Measurements from ENCODE around the gene TBX19. TPM values are rescaled to one million over a fixed set of nuclear protein-coding genes. Genes with fewer than 3 reads are reported as not detected.

Gene TBX19
- total RNA-seq, 1 donor from 2014 or later = 1.3 TPM

DNA sequence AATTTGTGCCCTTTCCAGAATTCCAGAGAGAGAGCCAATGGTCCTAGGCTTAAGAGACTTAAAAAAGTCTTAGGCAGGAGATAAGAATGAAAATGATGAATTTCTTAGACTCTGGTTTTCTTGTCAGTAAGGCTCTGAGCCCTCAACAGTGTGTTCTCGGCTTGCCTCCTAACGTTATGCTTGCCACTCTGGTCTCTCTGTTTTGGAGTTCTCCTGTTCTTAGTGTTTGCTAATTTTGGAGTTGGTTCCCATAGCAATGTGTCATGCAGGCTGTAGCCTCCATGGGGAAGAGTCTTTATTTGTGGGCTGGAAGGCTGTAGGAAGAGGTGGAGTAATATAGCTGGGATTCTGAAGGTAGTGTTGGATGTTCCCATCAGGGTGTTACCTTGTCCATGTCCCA is 19.9 kb downstream of the TBX19 start:
- TF ChIP-seq, protein P1, sequence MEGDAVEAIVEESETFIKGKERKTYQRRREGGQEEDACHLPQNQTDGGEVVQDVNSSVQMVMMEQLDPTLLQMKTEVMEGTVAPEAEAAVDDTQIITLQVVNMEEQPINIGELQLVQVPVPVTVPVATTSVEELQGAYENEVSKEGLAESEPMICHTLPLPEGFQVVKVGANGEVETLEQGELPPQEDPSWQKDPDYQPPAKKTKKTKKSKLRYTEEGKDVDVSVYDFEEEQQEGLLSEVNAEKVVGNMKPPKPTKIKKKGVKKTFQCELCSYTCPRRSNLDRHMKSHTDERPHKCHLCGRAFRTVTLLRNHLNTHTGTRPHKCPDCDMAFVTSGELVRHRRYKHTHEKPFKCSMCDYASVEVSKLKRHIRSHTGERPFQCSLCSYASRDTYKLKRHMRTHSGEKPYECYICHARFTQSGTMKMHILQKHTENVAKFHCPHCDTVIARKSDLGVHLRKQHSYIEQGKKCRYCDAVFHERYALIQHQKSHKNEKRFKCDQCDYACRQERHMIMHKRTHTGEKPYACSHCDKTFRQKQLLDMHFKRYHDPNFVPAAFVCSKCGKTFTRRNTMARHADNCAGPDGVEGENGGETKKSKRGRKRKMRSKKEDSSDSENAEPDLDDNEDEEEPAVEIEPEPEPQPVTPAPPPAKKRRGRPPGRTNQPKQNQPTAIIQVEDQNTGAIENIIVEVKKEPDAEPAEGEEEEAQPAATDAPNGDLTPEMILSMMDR (conservative IDR thresholded peaks at IDR 0.05; ENCODE audit: low read depth, low read length) = no peak
- DNase-seq (ENCODE audit: low read depth) = no peak
- H3K4me3 ChIP-seq (ENCODE audit: low read depth, low read length) = no peak overlapping the region

DNA sequence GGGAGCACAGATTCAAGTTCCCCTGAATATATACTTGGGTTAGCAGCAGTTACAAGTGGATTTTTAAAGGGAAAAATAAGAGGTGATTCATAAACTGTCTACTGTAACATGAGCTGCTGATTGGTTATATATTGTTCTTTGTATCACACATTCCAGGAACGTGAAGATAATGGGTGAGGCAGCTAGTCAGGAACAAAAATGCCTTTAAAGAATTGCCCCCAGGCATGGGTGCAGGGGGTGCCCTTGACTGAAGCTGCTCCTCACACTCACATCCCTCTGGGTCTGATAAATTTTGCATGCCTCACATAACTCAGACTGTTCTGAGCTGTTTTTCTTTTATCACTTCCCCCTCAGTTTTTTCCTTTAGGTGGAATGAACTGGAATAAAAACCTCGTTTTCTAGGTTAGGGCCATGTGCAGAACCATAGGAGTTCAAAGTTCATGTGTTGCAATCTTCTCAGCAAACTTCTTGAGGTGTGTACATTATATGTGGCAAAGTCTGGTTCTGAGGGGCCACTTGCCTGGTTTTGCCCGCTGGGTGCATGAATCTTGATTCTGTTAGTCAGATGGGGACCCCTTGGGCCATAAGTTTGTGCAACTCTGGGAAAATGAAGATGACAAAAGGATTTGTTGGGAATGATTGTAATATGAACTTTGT is 21.1 kb downstream of the TBX19 start:
- DNase-seq (ENCODE audit: low read depth) = peak; percentile 45
- no peak overlapping the region for H3K4me3 ChIP-seq (ENCODE audit: low read depth, low read length)
- TF ChIP-seq, protein P1 (conservative IDR thresholded peaks at IDR 0.05; ENCODE audit: low read depth, low read length) = no peak

DNA sequence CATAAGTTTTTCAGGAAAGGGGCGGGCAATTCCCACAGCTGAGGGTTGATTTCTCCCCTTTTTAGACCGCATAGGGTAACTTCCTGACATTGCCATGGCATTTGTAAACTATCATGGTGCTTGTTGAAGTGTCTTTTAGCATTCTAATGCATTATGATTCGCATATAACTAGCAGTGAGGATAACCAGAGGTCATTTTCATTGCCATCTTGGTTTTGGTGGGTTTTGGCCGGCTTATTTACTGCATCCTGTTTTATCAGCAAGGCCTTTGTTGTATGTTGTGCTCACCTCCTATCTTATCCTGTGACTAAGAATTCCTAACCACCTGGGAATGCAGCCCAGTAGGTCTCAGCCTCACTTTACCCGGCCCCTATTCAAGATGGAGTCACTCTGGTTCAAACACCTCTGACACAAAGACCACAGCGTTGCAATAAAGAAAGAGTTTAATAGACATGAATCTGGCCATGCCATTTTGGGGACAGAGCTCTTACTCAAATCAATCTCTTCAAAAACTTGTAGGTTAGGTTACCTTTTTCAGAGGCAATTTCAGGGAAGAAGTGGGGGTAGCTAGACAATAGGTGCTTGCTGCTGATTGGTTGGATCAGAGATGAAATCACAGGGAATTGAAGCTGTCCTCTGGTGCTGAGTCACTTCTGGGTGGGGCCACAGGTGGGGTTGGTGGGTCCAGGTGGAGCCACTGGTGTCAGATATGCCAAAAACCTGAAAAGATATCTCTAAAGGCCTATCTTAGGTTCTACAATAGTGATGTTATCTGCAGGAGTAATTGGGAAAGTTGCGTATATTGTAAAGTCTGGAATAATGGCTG is 23.3 kb downstream of the TBX19 start:
- no peak overlapping the region for H3K4me3 ChIP-seq (ENCODE audit: low read depth, low read length)
- TF ChIP-seq, protein P1 (conservative IDR thresholded peaks at IDR 0.05; ENCODE audit: low read depth, low read length) = no peak
- DNase-seq (ENCODE audit: low read depth) = no peak

DNA sequence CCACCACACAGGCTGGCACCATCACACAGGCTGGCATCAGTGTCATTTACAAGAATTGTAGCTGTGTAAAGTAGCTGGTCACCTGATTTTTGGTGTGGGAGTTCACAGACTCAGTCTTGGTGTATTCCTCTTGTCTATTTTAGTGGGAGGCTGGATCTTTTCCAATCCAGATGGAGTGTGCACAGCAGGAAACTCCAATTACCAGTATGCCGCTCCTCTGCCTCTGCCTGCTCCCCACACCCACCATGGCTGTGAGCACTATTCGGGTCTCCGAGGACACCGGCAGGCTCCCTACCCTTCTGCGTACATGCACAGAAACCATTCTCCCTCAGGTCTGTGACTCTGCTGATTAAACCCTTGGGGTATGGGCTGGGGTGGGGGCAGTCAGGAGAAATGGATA is 24.2 kb downstream of the TBX19 start:
- H3K4me3 ChIP-seq (ENCODE audit: low read depth, low read length) = no peak overlapping the region
- DNase-seq (ENCODE audit: low read depth) = no peak
- TF ChIP-seq, protein P1 (conservative IDR thresholded peaks at IDR 0.05; ENCODE audit: low read depth, low read length) = no peak

DNA sequence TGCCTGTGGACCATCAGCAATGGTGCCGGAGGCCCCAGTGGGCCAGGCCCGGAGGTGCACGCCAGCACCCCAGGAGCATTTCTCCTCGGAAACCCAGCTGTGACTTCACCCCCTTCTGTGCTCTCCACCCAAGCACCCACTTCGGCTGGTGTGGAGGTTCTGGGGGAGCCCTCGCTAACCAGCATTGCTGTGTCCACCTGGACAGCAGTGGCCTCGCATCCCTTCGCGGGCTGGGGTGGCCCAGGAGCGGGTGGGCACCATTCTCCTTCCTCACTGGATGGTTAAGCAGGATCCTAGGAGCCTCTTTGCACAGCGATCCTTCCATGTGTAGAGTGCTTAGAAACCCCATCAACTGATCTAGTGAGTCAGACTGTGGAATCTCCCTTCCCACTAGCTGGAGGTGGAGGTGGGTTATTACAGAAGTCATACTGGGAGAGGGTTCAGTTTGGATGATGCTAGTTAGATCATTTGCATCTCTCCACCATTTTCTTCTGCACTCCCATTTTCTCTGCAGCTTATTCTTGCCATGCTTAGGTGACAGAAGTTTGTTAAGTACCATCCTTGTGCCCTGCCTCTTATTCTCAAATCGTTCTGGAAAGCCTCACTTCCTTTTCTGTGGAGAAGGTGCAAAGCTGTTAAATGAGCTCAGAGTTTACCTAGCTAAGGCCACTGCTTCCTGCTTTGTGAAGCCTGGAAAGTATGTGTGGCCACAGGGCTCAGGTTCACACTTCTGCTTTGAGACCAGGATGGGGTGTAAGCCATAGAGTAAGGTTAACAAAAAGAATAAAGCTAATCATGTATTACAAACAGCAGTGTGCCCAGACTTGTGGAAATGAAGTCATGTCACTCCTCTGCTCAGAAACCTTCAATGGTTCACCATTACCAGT is 32.3 kb downstream of the TBX19 start:
- DNase-seq (ENCODE audit: low read depth) = no peak
- TF ChIP-seq, protein P1 (conservative IDR thresholded peaks at IDR 0.05; ENCODE audit: low read depth, low read length) = no peak
- no peak overlapping the region for H3K4me3 ChIP-seq (ENCODE audit: low read depth, low read length)

DNA sequence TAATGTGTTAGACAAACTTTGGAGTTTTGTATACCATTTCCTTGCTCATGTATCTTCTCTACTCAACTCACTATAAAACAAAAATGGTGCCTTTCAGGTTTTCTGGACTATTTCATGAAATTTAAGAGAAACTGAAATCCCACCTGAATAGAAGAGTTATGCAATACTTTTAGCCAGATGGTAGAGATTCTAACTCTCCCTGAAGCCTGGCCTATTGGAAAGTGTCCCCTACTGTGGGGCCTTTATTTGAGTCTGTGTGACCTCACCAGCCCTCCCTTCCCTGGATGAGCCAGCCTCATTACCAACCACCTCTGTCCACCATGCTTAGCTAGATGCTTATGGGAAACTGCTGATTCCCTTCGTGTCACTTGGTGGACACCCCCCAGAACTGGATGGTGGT is 35.5 kb downstream of the TBX19 start:
- DNase-seq (ENCODE audit: low read depth) = no peak
- H3K4me3 ChIP-seq (ENCODE audit: low read depth, low read length) = no peak overlapping the region
- TF ChIP-seq, protein P1 (conservative IDR thresholded peaks at IDR 0.05; ENCODE audit: low read depth, low read length) = no peak

Data from epithelial cell of proximal tubule (primary cell).